ENCODE results near the gene RFNG. TPM values are rescaled to one million over a fixed set of nuclear protein-coding genes. Genes with fewer than 3 reads are reported as not detected.

Gene RFNG
- total and polyA plus RNA-seq, 2 of the 13 experiments (the other 11 are each of a cell fraction or from before 2014, with no cell fraction given), result 61.4 to 64.0 TPM

GRCh38 chr17:82064433-82065192 lies 13.0 kb upstream of the RFNG start (continued):
- TF ChIP-seq FOXK2 (IDR thresholded peaks at IDR 0.05), result no peak
- TF ChIP-seq ZNF788 (CRISPR knock-in tag; IDR thresholded peaks at IDR 0.05; ENCODE audit: borderline replicate concordance), result peak; percentile 57; the same call in 1 of the 2 replicates
- no peak for TF ChIP-seq SALL1 (CRISPR knock-in tag; IDR thresholded peaks at IDR 0.05)
- TF ChIP-seq JUND (CRISPR knock-in tag; IDR thresholded peaks at IDR 0.05), result no peak
- TF ChIP-seq TAF15 (IDR thresholded peaks at IDR 0.05; ENCODE audit: low read depth, low read length, poor library complexity, severe bottlenecking), result no peak
- no peak for TF ChIP-seq HNF1B (CRISPR knock-in tag; IDR thresholded peaks at IDR 0.05)
- TF ChIP-seq ZNF207 (IDR thresholded peaks at IDR 0.05; ENCODE audit: borderline replicate concordance), result no peak
- TF ChIP-seq ZNF589 (CRISPR knock-in tag; conservative IDR thresholded peaks at IDR 0.05), result no peak
- no peak for TF ChIP-seq ZBTB42 (CRISPR knock-in tag; IDR thresholded peaks at IDR 0.05)
- TF ChIP-seq CBFB (CRISPR knock-in tag; IDR thresholded peaks at IDR 0.05), result no peak
- no peak for TF ChIP-seq MTF2 (CRISPR knock-in tag; IDR thresholded peaks at IDR 0.05; ENCODE audit: borderline replicate concordance)
- TF ChIP-seq ZNF224 (CRISPR knock-in tag; IDR thresholded peaks at IDR 0.05), result no peak
- no peak for TF ChIP-seq ZNF709 (CRISPR knock-in tag; IDR thresholded peaks at IDR 0.05)
- TF ChIP-seq ZNF549 (CRISPR knock-in tag; IDR thresholded peaks at IDR 0.05), result no peak
- no peak for TF ChIP-seq MXD4 (CRISPR knock-in tag; IDR thresholded peaks at IDR 0.05)
- no peak for TF ChIP-seq NR2F1 (CRISPR knock-in tag; IDR thresholded peaks at IDR 0.05)
- no peak for TF ChIP-seq MATR3 (CRISPR knock-in tag; IDR thresholded peaks at IDR 0.05)
- TF ChIP-seq AGO2 (optimal IDR thresholded peaks at IDR 0.05; ENCODE audit: low read depth, low read length), result peak; percentile 95
- TF ChIP-seq KLF9 (CRISPR knock-in tag; IDR thresholded peaks at IDR 0.05; ENCODE audit: low read depth), result no peak
- TF ChIP-seq ATF7-NPFF (CRISPR knock-in tag; IDR thresholded peaks at IDR 0.05; ENCODE audit: low read depth), result 0 out of 2 replicates have a peak, but pooled peaks have one; percentile 18
- TF ChIP-seq ZNF749 (CRISPR knock-in tag; IDR thresholded peaks at IDR 0.05; ENCODE audit: borderline replicate concordance), result no peak
- no peak for TF ChIP-seq GABPA (IDR thresholded peaks at IDR 0.05; ENCODE audit: low read depth, low read length)
- TF ChIP-seq GABPA (CRISPR knock-in tag; IDR thresholded peaks at IDR 0.05; ENCODE audit: low read depth), result peak; percentile 69
- 0 out of 2 replicates have a peak, but pooled peaks have one; percentile 34 for TF ChIP-seq ZFP82 (CRISPR knock-in tag; IDR thresholded peaks at IDR 0.05; ENCODE audit: borderline replicate concordance)
- TF ChIP-seq ZNF510 (CRISPR knock-in tag; IDR thresholded peaks at IDR 0.05; ENCODE audit: low read depth), result no peak
- peak; percentile 96 for TF ChIP-seq ZNF687 (CRISPR knock-in tag; IDR thresholded peaks at IDR 0.05)
- TF ChIP-seq ZNF563 (CRISPR knock-in tag; IDR thresholded peaks at IDR 0.05), result no peak
